H9 (cell line): Measurements from ENCODE around the gene TMEM95. TPM values are rescaled to one million over a fixed set of nuclear protein-coding genes. Genes with fewer than 3 reads are reported as not detected.

Experiments used
- DNase-seq: peaks from one replicate; pipeline ENCODE4 v3.0.0-alpha.2; 2017
- H2AFZ ChIP-seq: one replicate; pipeline ENCODE4 v1.6.1; 2013; ENCODE audit warnings: mild to moderate bottlenecking, low read length, control low read depth, moderate library complexity
- H2AK5ac ChIP-seq: 2 replicates; pipeline ENCODE4 v1.6.1; 2013; ENCODE audit warnings: low read length, control low read depth, mixed read lengths; ENCODE audit not compliant: insufficient read length
- H2BK120ac ChIP-seq: one replicate; pipeline ENCODE4 v1.6.1; 2013; ENCODE audit warnings: low read depth, mild to moderate bottlenecking, low read length, control low read depth, inconsistent platforms; ENCODE audit not compliant: poor library complexity, severe bottlenecking
- H2BK12ac ChIP-seq: 2 replicates; pipeline ENCODE4 v1.6.1; 2013; ENCODE audit warnings: low read length, control low read depth, mixed read lengths, low read depth; ENCODE audit not compliant: insufficient read length
- H2BK15ac ChIP-seq: 2 replicates; pipeline ENCODE4 v1.6.1; 2013; ENCODE audit warnings: low read depth, low read length, control low read depth
- H2BK20ac ChIP-seq: one replicate; pipeline ENCODE4 v1.6.1; 2013; ENCODE audit warnings: low read depth, mild to moderate bottlenecking, low read length, control low read depth, inconsistent platforms; ENCODE audit not compliant: poor library complexity, severe bottlenecking
- H2BK5ac ChIP-seq: 2 replicates; pipeline ENCODE4 v1.6.1; 2013; ENCODE audit warnings: low read length, control low read depth, mixed read lengths; ENCODE audit not compliant: insufficient read length
- H3K14ac ChIP-seq: 2 replicates; pipeline ENCODE4 v1.6.1; 2013; ENCODE audit warnings: low read length, control low read depth; ENCODE audit not compliant: insufficient read depth
- H3K18ac ChIP-seq: 2 replicates; pipeline ENCODE4 v1.6.1; 2013; ENCODE audit warnings: low read depth, mild to moderate bottlenecking, mixed read lengths, low read length, control low read depth; ENCODE audit not compliant: insufficient read length
- H3K23ac ChIP-seq: 2 replicates; pipeline ENCODE4 v1.6.1; 2013; ENCODE audit warnings: low read length, control low read depth, mixed read lengths, low read depth; ENCODE audit not compliant: insufficient read length
- H3K23me2 ChIP-seq: 2 replicates; pipeline ENCODE4 v1.6.1; 2013; ENCODE audit warnings: low read depth, mild to moderate bottlenecking, mixed read lengths, low read length, control low read depth; ENCODE audit not compliant: insufficient read length, poor library complexity, severe bottlenecking
- H3K27ac ChIP-seq: 2 replicates; pipeline ENCODE4 v1.5.1; 2013; ENCODE audit warnings: low read length, control low read depth, mixed read lengths, low read depth; ENCODE audit not compliant: insufficient read length
- H3K27me3 ChIP-seq: 2 replicates; pipeline ENCODE4 v1.6.1; 2013; ENCODE audit warnings: low read length, control low read depth, inconsistent platforms; ENCODE audit not compliant: insufficient read depth
- H3K4ac ChIP-seq: 2 replicates; pipeline ENCODE4 v1.6.1; 2013; ENCODE audit warnings: low read depth, mild to moderate bottlenecking, control low read depth, inconsistent platforms, low read length, moderate library complexity
- H3K4me1 ChIP-seq: 2 replicates; pipeline ENCODE4 v1.6.1; 2013; ENCODE audit warnings: low read length, control low read depth, inconsistent platforms; ENCODE audit not compliant: insufficient read depth
- H3K4me2 ChIP-seq: 2 replicates; pipeline ENCODE4 v1.6.1; 2013; ENCODE audit warnings: low read length, control low read depth, mixed read lengths; ENCODE audit not compliant: insufficient read length, insufficient read depth
- H3K56ac ChIP-seq: 2 replicates; pipeline ENCODE4 v1.6.1; 2013; ENCODE audit warnings: low read depth, mild to moderate bottlenecking, mixed read lengths, low read length, control low read depth; ENCODE audit not compliant: insufficient read length
- H3K79me1 ChIP-seq: 2 replicates; pipeline ENCODE4 v1.6.1; 2013; ENCODE audit warnings: low read depth, mild to moderate bottlenecking, moderate library complexity, low read length, control low read depth, inconsistent platforms; ENCODE audit not compliant: insufficient read depth, poor library complexity, severe bottlenecking
- H3K79me2 ChIP-seq: 2 replicates; pipeline ENCODE4 v1.6.1; 2013; ENCODE audit warnings: low read length, control low read depth, inconsistent platforms; ENCODE audit not compliant: insufficient read depth
- H3K9ac ChIP-seq: 2 replicates; pipeline ENCODE4 v1.6.1; 2013; ENCODE audit warnings: low read length, control low read depth, mixed read lengths; ENCODE audit not compliant: insufficient read length; ENCODE audit errors: extremely low read depth
- H3K9me3 ChIP-seq: one replicate; pipeline ENCODE4 v1.6.1; 2013; ENCODE audit warnings: low read depth, low read length, inconsistent platforms; ENCODE audit not compliant: control insufficient read depth
- H3T11ph ChIP-seq: one replicate; pipeline ENCODE4 v1.6.1; 2013; ENCODE audit warnings: mild to moderate bottlenecking, low read length, control low read depth, inconsistent platforms
- H4K20me1 ChIP-seq: one replicate; pipeline ENCODE4 v1.6.1; 2013; ENCODE audit not compliant: control insufficient read depth, insufficient read length, insufficient read depth
- H4K5ac ChIP-seq: 2 replicates; pipeline ENCODE4 v1.6.1; 2013; ENCODE audit warnings: low read depth, mild to moderate bottlenecking, mixed read lengths, low read length, control low read depth; ENCODE audit not compliant: insufficient read length
- H4K8ac ChIP-seq: replicated peaks from 2 replicates; pipeline ENCODE4 v1.6.1; 2013; ENCODE audit warnings: low read length, control low read depth, mixed read lengths, low read depth; ENCODE audit not compliant: insufficient read length
- H4K91ac ChIP-seq: 2 replicates; pipeline ENCODE4 v1.6.1; 2013; ENCODE audit warnings: low read depth, mild to moderate bottlenecking, moderate library complexity, mixed read lengths, low read length, control low read depth; ENCODE audit not compliant: insufficient read length
- H3K27ac Mint-ChIP-seq, 3 experiments: 2 replicates in 2 of 3; 3 replicates in 1 of 3; pipeline ENCODE4 v1.8.0; 2020 to 2021; ENCODE audit warnings: mixed read lengths in 3 of 3, mild to moderate bottlenecking in 1 of 3, moderate library complexity in 1 of 3
- H3K27me3 Mint-ChIP-seq: 2 replicates; pipeline ENCODE4 v1.8.0; 2021; ENCODE audit warnings: low read depth, mild to moderate bottlenecking, moderate library complexity, mixed read lengths
- H3K36me3 Mint-ChIP-seq, 3 experiments: 2 replicates in 2 of 3; 3 replicates in 1 of 3; pipeline ENCODE4 v1.8.0; 2020 to 2021; ENCODE audit warnings: low read depth in 3 of 3, mixed read lengths in 3 of 3; ENCODE audit not compliant: insufficient read depth in 1 of 3
- H3K4me1 Mint-ChIP-seq, 2 experiments: 2 replicates each; pipeline ENCODE4 v1.8.0; 2020; ENCODE audit warnings: mixed read lengths in 2 of 2
- H3K4me3 Mint-ChIP-seq, 2 experiments: 2 replicates in 1 of 2; 3 replicates in 1 of 2; pipeline ENCODE4 v1.8.0; 2020 to 2021; ENCODE audit warnings: mild to moderate bottlenecking in 2 of 2, mixed read lengths in 2 of 2, moderate library complexity in 1 of 2
- H3K9me3 Mint-ChIP-seq, 2 experiments: 2 replicates in 1 of 2; 3 replicates in 1 of 2; pipeline ENCODE4 v1.8.0; 2020; ENCODE audit warnings: mild to moderate bottlenecking in 2 of 2, mixed read lengths in 2 of 2, moderate library complexity in 1 of 2
- CTCF ChIP-seq: fragments of 200-600 bp; sonication (generic); conservative IDR thresholded peaks from 3 replicates; pipeline ENCODE4 v1.8.0; 2021; ENCODE audit warnings: antibody characterized with exemption, mild to moderate bottlenecking
- WGBS: extraction: QIAGEN DNeasy Blood & Tissue Kit; methylation state at CpG from one replicate; pipeline ENCODE4 v1.1.7; 2013; ENCODE audit warnings: missing lambda C conversion rate, low lambda C conversion rate, mixed read lengths; ENCODE audit not compliant: insufficient read length; ENCODE audit errors: extremely low coverage; 5-methylcytosine and 5-hydroxymethylcytosine counted together
- total RNA-seq: library from RNA; stranded (reverse); gene quantifications from 2 replicates; pipeline ENCODE4 v1.2.1, GENCODE V29; 2021

Gene TMEM95
- total RNA-seq, 1 experiment from 2014 or later: not detected

GRCh38 chr17:7354262-7354843 is 603 bp upstream of the TMEM95 start:
- no peak overlapping the region for H2BK15ac ChIP-seq
- H4K91ac ChIP-seq: no peak overlapping the region
- Mint-ChIP-seq H3K36me3 (no peaks in the 10 kb centered on the region), H3K27me3 (peaks cover 10% of the 10 kb centered on the region), H3K4me3 (peak overlapping the region in 1 of 2 experiments; percentile 47; a peak in 2 of 5 replicates), H3K27ac (no peak overlapping the region; a peak in 1 of 7 replicates), H3K4me1 (peaks cover 25 to 31% of the 10 kb centered on the region in 2 experiments), H3K9me3 (no peaks in the 10 kb centered on the region)
- H3K79me2 ChIP-seq: no peaks in the 10 kb centered on the region; the same call in 1 of the 2 replicates
- H2BK5ac ChIP-seq: no peak overlapping the region
- H2BK12ac ChIP-seq: no peak overlapping the region
- WGBS: no CpG with 5 or more reads among the region's 9 CpGs
- H3K23me2 ChIP-seq: peaks cover 12% of the 10 kb centered on the region
- no peaks in the 10 kb centered on the region for H3K27me3 ChIP-seq
- H3K9ac ChIP-seq: no peak overlapping the region
- no peak for DNase-seq
- no peak overlapping the region for H2BK20ac ChIP-seq
- no peak for TF ChIP-seq CTCF
- no peak overlapping the region for H3K4me2 ChIP-seq
- 0 out of 2 replicates have a peak, but pooled peaks cover 2% of the 10 kb centered on the region for H3K4me1 ChIP-seq
- H4K20me1 ChIP-seq: no peaks in the 10 kb centered on the region
- H2BK120ac ChIP-seq: no peak overlapping the region
- no peaks in the 10 kb centered on the region for H3K79me1 ChIP-seq
- H3K9me3 ChIP-seq: no peaks in the 10 kb centered on the region
- H3K23ac ChIP-seq: no peak overlapping the region
- H3K18ac ChIP-seq: no peak overlapping the region
- H3K27ac ChIP-seq: no peak overlapping the region
- no peak overlapping the region for H4K5ac ChIP-seq
- no peak overlapping the region for H3K56ac ChIP-seq
- no peak overlapping the region for H2AK5ac ChIP-seq
- no peak overlapping the region for H3K14ac ChIP-seq
- H3K4ac ChIP-seq: no peak overlapping the region
- H2AFZ ChIP-seq: no peak overlapping the region
- H4K8ac ChIP-seq: no peak overlapping the region
- no peak overlapping the region for H3T11ph ChIP-seq
